Measurements from ENCODE around the gene LGR5. TPM values are rescaled to one million over a fixed set of nuclear protein-coding genes. Genes with fewer than 3 reads are reported as not detected.
A peak's percentile ranks its signal among the peaks of the same experiment; 100 is the strongest.

The LGR5 gene
- total and polyA plus RNA-seq, 2 of the 4 experiments (the other 2 are of a cell fraction) = not detected

GRCh38 chr12:71439362-71439612 lies 311 bp upstream of the LGR5 start:
- no TSS peak for BruUV-seq (replicated peaks)
- no peak overlapping the region for H3K27ac ChIP-seq (ENCODE audit: insufficient read depth, low read length)
- ATAC-seq (ENCODE audit: low read depth) (no peak; the same call in 1 of the 2 replicates), DNase-seq (no peak)
- ChIA-PET POLR2A (ENCODE audit: unreplicated experiment) (no interaction called here), CTCF (interaction anchor here (1.0 kb wide), 1 partner anchor 19 kb away, joined by 3 read pairs; no protein-coding TSS in a partner anchor)
- peak overlapping the region; percentile 74 for H3K4me2 ChIP-seq (ENCODE audit: low read depth, low read length)
- no peak for TF ChIP-seq MAZ (IDR thresholded peaks at IDR 0.05; ENCODE audit: borderline replicate concordance, low read depth, low read length)
- no peak for TF ChIP-seq MAFK (IDR thresholded peaks at IDR 0.05; ENCODE audit: low read depth, low read length)
- no peak for TF ChIP-seq ELK1 (IDR thresholded peaks at IDR 0.05; ENCODE audit: borderline replicate concordance, low read depth, low read length)
- TF ChIP-seq USF2 (IDR thresholded peaks at IDR 0.05; ENCODE audit: low read depth, low read length) = no peak
- TF ChIP-seq BHLHE40 (IDR thresholded peaks at IDR 0.05; ENCODE audit: low read depth, low read length) = no peak
- TF ChIP-seq RFX5 (IDR thresholded peaks at IDR 0.05; ENCODE audit: low read depth, low read length) = no peak
- TF ChIP-seq CHD1 (IDR thresholded peaks at IDR 0.05; ENCODE audit: low read depth, low read length) = no peak
- TF ChIP-seq NFE2L2 (IDR thresholded peaks at IDR 0.05; ENCODE audit: low read depth, low read length) = no peak
- no peak for TF ChIP-seq POLR2A (IDR thresholded peaks at IDR 0.05; ENCODE audit: low read depth, low read length)
- TF ChIP-seq RCOR1 (IDR thresholded peaks at IDR 0.05; ENCODE audit: insufficient replicate concordance, low read length) = no peak
- no peak for TF ChIP-seq MXI1 (IDR thresholded peaks at IDR 0.05; ENCODE audit: borderline replicate concordance, low read depth, low read length)
- TF ChIP-seq FOS (IDR thresholded peaks at IDR 0.05; ENCODE audit: low read depth, low read length) = no peak
- TF ChIP-seq RAD21 (IDR thresholded peaks at IDR 0.05; ENCODE audit: low read length) = no peak
- H2BK20ac ChIP-seq (ENCODE audit: low read depth, low read length) = no peak overlapping the region
- no peak overlapping the region for H3K56ac ChIP-seq (ENCODE audit: extremely low read depth, insufficient read depth, low read length)
- no peak overlapping the region for H2AK5ac ChIP-seq (ENCODE audit: low read depth, low read length)
- no peak overlapping the region for H3K4ac ChIP-seq (ENCODE audit: low read depth, low read length)
- H2BK120ac ChIP-seq (ENCODE audit: low read depth, low read length) = no peak overlapping the region
- H4K5ac ChIP-seq (ENCODE audit: low read depth, low read length) = no peak overlapping the region
- no peak overlapping the region for H4K91ac ChIP-seq (ENCODE audit: insufficient read depth, low read depth, low read length)
- in situ Hi-C loops (cut with MboI; ENCODE audit: low sequenced_read_pairs) = no loop called here
- H2BK15ac ChIP-seq (ENCODE audit: low read depth, low read length) = no peak overlapping the region
- H4K8ac ChIP-seq (ENCODE audit: low read depth in 2 of 2, low read length in 2 of 2) = no peak overlapping the region
- no peaks in the 10 kb centered on the region for H3K9me1 ChIP-seq (ENCODE audit: insufficient read depth, low read length)
- 0% methylated on average over 3 of the region's 17 CpGs; no CpG with 5 or more reads in 1 of the 2 experiments for WGBS, 2 experiments (ENCODE audit: extremely low coverage in 2 of 2, insufficient read length in 1 of 2)
- peaks cover 39% of the 10 kb centered on the region for H3K27me3 ChIP-seq (ENCODE audit: control insufficient read depth, insufficient read depth, low read length)
- H2BK5ac ChIP-seq (ENCODE audit: low read depth, low read length, poor library complexity, severe bottlenecking) = no peak overlapping the region
- dilution Hi-C loops (cut with HindIII; ENCODE audit: low sequenced_read_pairs, unreplicated experiment) = no loop called here
- H3K79me1 ChIP-seq (ENCODE audit: low read depth in 1 of 2, low read length in 2 of 2) = no peaks in the 10 kb centered on the region
- H3K14ac ChIP-seq (replicated peaks; ENCODE audit: low read depth, low read length) = no peak overlapping the region
- H3K23ac ChIP-seq (ENCODE audit: low read depth, low read length) = no peak overlapping the region
- H3K9ac ChIP-seq (ENCODE audit: low read depth, low read length) = no peak overlapping the region
- H3K4me3 ChIP-seq (ENCODE audit: insufficient read depth, low read depth, low read length) = peak overlapping the region; percentile 31; the same call in 1 of the 2 replicates
- H3K9me3 ChIP-seq (ENCODE audit: control insufficient read depth, insufficient read depth, low read length) = peaks cover 6% of the 10 kb centered on the region
- no peaks in the 10 kb centered on the region for H3K36me3 ChIP-seq (ENCODE audit: control insufficient read depth, insufficient read depth, low read length)
- intact Hi-C loops (cut with micrococcal nuclease) = no loop called here
- no peaks in the 10 kb centered on the region for H3K4me1 ChIP-seq (ENCODE audit: control insufficient read depth, insufficient read depth, low read length)
- no peak overlapping the region for H2AK9ac ChIP-seq (replicated peaks; ENCODE audit: low read depth, low read length, poor library complexity)
- H2AFZ ChIP-seq (replicated peaks; ENCODE audit: low read length, poor library complexity) = no peak overlapping the region
- H3K18ac ChIP-seq (ENCODE audit: low read depth, low read length) = no peak overlapping the region
- H4K20me1 ChIP-seq (ENCODE audit: insufficient read depth, low read length) = no peaks in the 10 kb centered on the region

Measured in IMR-90 (cell line).